Measurements from ENCODE around the gene PLA2G6. TPM values are rescaled to one million over a fixed set of nuclear protein-coding genes. Genes with fewer than 3 reads are reported as not detected.

Gene PLA2G6
- total RNA-seq, 2 experiments from 2014 or later, result 33.9 to 83.9 TPM

DNA sequence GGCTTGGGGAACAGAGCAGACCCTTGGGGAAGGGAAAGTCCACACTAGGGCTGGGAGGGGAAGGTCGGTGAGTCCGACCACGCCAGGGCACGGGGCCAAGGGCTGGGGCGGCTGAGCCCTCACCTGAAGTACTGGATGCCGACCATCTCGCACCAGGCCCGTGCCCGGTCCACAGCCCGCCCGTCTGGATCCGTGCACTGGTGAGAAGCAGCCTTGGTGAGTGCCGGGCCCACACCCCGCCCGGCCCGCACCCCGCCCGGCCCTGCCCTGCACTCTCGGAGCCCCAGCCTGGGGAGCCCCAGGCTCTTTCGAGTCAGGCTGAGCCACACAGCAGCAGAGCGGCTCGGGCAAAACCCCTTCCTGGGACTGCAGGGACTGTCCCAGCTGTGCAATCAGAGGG, 69.2 kb downstream of the PLA2G6 start:
- Histone ChIP-seq H3K4me2 (ENCODE audit: low read length) (no peak overlapping the region), H3K27ac (ENCODE audit: low read depth, low read length, poor library complexity, severe bottlenecking) (no peak overlapping the region), H3K4me3 (ENCODE audit: low read depth, low read length, poor library complexity, severe bottlenecking) (no peak overlapping the region), H3K79me2 (ENCODE audit: insufficient read depth, low read depth, low read length) (no peaks in the 10 kb centered on the region), H3K9me2 (ENCODE audit: insufficient read depth, low read length) (no peaks in the 10 kb centered on the region), H3K36me3 (ENCODE audit: insufficient read depth, low read length) (no peaks in the 10 kb centered on the region), H3K9me3 (ENCODE audit: low read length) (no peaks in the 10 kb centered on the region), H4K20me1 (ENCODE audit: insufficient read depth, low read length) (no peaks in the 10 kb centered on the region), H3K4me1 (ENCODE audit: insufficient read depth, low read length, poor library complexity, severe bottlenecking) (no peaks in the 10 kb centered on the region), H2AFZ (ENCODE audit: low read length) (no peak overlapping the region)
- ChIA-PET POLR2A (no interaction called here), CTCF (ENCODE audit: unreplicated experiment) (no interaction called here)
- DNase-seq (ENCODE audit: low spot score), result no peak
- TF ChIP-seq EZH2phosphoT487 (IDR thresholded peaks at IDR 0.05; ENCODE audit: borderline replicate concordance, low read depth, low read length), result no peak
- TF ChIP-seq, protein P1, sequence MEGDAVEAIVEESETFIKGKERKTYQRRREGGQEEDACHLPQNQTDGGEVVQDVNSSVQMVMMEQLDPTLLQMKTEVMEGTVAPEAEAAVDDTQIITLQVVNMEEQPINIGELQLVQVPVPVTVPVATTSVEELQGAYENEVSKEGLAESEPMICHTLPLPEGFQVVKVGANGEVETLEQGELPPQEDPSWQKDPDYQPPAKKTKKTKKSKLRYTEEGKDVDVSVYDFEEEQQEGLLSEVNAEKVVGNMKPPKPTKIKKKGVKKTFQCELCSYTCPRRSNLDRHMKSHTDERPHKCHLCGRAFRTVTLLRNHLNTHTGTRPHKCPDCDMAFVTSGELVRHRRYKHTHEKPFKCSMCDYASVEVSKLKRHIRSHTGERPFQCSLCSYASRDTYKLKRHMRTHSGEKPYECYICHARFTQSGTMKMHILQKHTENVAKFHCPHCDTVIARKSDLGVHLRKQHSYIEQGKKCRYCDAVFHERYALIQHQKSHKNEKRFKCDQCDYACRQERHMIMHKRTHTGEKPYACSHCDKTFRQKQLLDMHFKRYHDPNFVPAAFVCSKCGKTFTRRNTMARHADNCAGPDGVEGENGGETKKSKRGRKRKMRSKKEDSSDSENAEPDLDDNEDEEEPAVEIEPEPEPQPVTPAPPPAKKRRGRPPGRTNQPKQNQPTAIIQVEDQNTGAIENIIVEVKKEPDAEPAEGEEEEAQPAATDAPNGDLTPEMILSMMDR (conservative IDR thresholded peaks at IDR 0.05; ENCODE audit: low read length), result no peak
- intact Hi-C loops (cut with micrococcal nuclease; ENCODE audit: unreplicated experiment), result no loop called here
- no TSS peak for BruUV-seq (replicated peaks)

DNA sequence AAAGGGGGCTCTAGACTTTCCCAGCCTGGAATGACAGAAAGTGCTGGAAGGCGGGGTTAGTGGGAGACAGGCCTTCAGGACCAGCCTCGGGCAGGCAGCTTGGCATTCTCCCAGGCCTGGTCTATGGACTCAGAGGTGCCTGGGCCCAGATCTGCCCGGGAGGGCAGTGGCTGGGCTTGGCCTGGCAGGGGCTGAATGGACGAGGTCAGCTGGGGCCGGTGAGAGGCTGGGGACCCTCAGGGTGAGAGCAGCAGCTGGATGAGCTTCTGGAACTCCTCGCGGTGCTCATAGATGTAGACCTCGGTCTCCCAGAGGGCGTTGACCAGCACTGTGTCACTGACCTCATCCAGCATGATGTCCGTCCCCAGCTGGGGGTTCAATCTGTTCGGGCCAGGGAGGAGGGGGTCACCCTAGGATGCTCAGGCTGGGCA, 69.7 kb downstream of the PLA2G6 start:
- intact Hi-C loops (cut with micrococcal nuclease; ENCODE audit: unreplicated experiment), result no loop called here
- H3K4me1 ChIP-seq (ENCODE audit: insufficient read depth, low read length, poor library complexity, severe bottlenecking), result no peaks in the 10 kb centered on the region
- no peak overlapping the region for H3K4me2 ChIP-seq (ENCODE audit: low read length)
- no peaks in the 10 kb centered on the region for H3K36me3 ChIP-seq (ENCODE audit: insufficient read depth, low read length)
- H3K4me3 ChIP-seq (ENCODE audit: low read depth, low read length, poor library complexity, severe bottlenecking), result no peak overlapping the region
- DNase-seq (ENCODE audit: low spot score), result no peak
- ChIA-PET POLR2A (interaction anchor here (0.6 kb wide), 1 partner anchor 775 kb away, joined by 4 read pairs; no protein-coding TSS in a partner anchor), CTCF (ENCODE audit: unreplicated experiment) (no interaction called here)
- no peaks in the 10 kb centered on the region for H3K9me3 ChIP-seq (ENCODE audit: low read length)
- no peaks in the 10 kb centered on the region for H3K9me2 ChIP-seq (ENCODE audit: insufficient read depth, low read length)
- BruUV-seq (replicated peaks), result no TSS peak
- no peak overlapping the region for H3K27ac ChIP-seq (ENCODE audit: low read depth, low read length, poor library complexity, severe bottlenecking)
- H2AFZ ChIP-seq (ENCODE audit: low read length), result no peak overlapping the region
- TF ChIP-seq, protein P1 (conservative IDR thresholded peaks at IDR 0.05; ENCODE audit: low read length), result no peak
- no peak for TF ChIP-seq EZH2phosphoT487 (IDR thresholded peaks at IDR 0.05; ENCODE audit: borderline replicate concordance, low read depth, low read length)
- H4K20me1 ChIP-seq (ENCODE audit: insufficient read depth, low read length), result no peaks in the 10 kb centered on the region
- no peaks in the 10 kb centered on the region for H3K79me2 ChIP-seq (ENCODE audit: insufficient read depth, low read depth, low read length)

DNA sequence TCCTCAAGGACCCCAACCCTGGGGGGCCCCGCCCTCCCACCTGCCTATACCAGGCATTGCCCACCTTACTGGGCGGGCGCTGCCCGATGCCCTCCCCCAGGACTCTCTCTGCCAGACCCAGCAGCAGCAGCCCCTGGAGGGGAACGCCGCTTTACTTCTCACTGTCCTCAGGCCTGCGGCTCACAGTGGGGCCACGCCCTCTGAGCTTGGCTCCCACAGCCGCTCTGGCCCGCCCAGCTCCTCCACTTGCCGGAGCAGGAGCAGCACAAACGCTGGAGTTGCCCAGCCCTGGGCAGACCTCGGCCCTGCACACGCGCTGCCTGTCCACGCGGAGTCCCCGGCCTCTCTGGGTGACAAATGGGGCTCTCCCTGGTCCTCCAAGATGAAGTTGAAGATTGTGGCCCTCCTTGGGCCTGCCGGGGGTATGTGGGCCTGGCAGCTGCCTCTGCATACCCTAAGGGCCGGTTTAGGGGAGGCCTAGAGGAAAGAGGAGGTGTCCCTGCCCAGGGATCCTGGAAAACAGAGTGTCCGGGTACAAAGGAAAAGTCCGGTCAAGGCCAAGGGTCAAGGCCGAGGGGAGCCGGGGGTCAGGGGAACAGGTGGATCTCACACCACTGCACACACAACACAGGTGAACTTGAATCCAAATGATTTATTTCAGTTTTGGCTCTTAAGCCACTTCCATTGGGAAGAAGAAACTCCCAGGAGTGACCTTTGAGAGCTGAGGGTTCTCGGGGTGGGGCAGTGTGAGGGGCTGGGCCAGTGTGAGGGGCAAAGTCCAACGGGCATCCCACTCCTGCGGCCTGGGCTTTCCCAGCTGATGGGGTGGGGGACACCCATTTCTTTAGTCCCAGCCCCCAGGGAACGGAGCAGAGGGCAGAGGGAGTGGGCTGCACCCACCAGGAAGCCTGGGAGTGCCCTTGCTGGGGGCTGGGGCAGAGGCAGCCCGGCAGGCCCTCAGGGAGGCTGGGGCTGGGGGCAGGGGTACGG, 70.5 kb downstream of the PLA2G6 start:
- POLR2A ChIA-PET, result interaction anchor here (0.6 kb wide), 2 partner anchors 10 to 774 kb away, joined by 4 read pairs; no protein-coding TSS in a partner anchor
- CTCF ChIA-PET (ENCODE audit: unreplicated experiment), result no interaction called here
- no peak for DNase-seq (ENCODE audit: low spot score)
- Histone ChIP-seq H3K36me3 (ENCODE audit: insufficient read depth, low read length) (no peaks in the 10 kb centered on the region), H3K4me3 (ENCODE audit: low read depth, low read length, poor library complexity, severe bottlenecking) (no peak overlapping the region), H3K4me2 (ENCODE audit: low read length) (no peak overlapping the region), H3K9me3 (ENCODE audit: low read length) (no peaks in the 10 kb centered on the region), H4K20me1 (ENCODE audit: insufficient read depth, low read length) (no peaks in the 10 kb centered on the region), H3K4me1 (ENCODE audit: insufficient read depth, low read length, poor library complexity, severe bottlenecking) (no peaks in the 10 kb centered on the region), H3K9me2 (ENCODE audit: insufficient read depth, low read length) (no peaks in the 10 kb centered on the region), H3K27ac (ENCODE audit: low read depth, low read length, poor library complexity, severe bottlenecking) (no peak overlapping the region), H3K79me2 (ENCODE audit: insufficient read depth, low read depth, low read length) (no peaks in the 10 kb centered on the region), H2AFZ (ENCODE audit: low read length) (no peak overlapping the region)
- BruUV-seq (replicated peaks), result no TSS peak
- TF ChIP-seq, protein P1 (conservative IDR thresholded peaks at IDR 0.05; ENCODE audit: low read length), result no peak
- no peak for TF ChIP-seq EZH2phosphoT487 (IDR thresholded peaks at IDR 0.05; ENCODE audit: borderline replicate concordance, low read depth, low read length)
- intact Hi-C loops (cut with micrococcal nuclease; ENCODE audit: unreplicated experiment), result no loop called here

All from OCI-LY7 (cell line).